HG03095 (cell line): ENCODE measurements around the gene POLDIP3.
A peak's percentile ranks its signal among the peaks of the same experiment; 100 is the strongest.
"Not testable (repeated sequence)": the region's sequence is repeated elsewhere in the genome, so short reads cannot be mapped to it uniquely, and the experiment has no call there.

ENCODE experiments used
- ATAC-seq: cut with Tn5 transposase; IDR thresholded peaks from one replicate; pipeline ENCODE4 v1.9.1; 2021; ENCODE audit warnings: moderate library complexity; ENCODE audit not compliant: unreplicated experiment

POLDIP3 gene

GRCh38 chr22:42561856-42562255, 52.8 kb downstream of the POLDIP3 start:
- ATAC-seq: no peak

- ATAC-seq: no peak
Measured at GRCh38 chr22:42560781-42561180, 53.9 kb downstream of the POLDIP3 start.

GRCh38 chr22:42560381-42560780, 54.3 kb downstream of the POLDIP3 start:
- no peak for ATAC-seq

- ATAC-seq: peak; percentile 54
Measured at GRCh38 chr22:42553475-42554361, 61.0 kb downstream of the POLDIP3 start, which contains the start of gene SERHL2. Gene SERHL2, plus strand, starts transcription at chr22:42553956. Its CDS starts 65 bp downstream, at chr22:42554021.

- ATAC-seq: not testable (repeated sequence)
Measured at GRCh38 chr22:42552294-42552647, 62.4 kb downstream of the POLDIP3 start.

GRCh38 chr22:42549331-42550060, 65.2 kb downstream of the POLDIP3 start:
- no peak for ATAC-seq

GRCh38 chr22:42548597-42549330, 65.9 kb downstream of the POLDIP3 start:
- ATAC-seq: no peak

- not testable (repeated sequence) for ATAC-seq
Measured at GRCh38 chr22:42548126-42548525, 66.6 kb downstream of the POLDIP3 start.

- no peak for ATAC-seq
Measured at GRCh38 chr22:42547562-42547961, 67.1 kb downstream of the POLDIP3 start.

GRCh38 chr22:42544686-42545085, 70.0 kb downstream of the POLDIP3 start:
- ATAC-seq: no peak

- ATAC-seq: not testable (repeated sequence)
Measured at GRCh38 chr22:42539236-42539771, 75.4 kb downstream of the POLDIP3 start.

- ATAC-seq: not testable (repeated sequence)
Measured at GRCh38 chr22:42537199-42537831, 77.4 kb downstream of the POLDIP3 start.

- not testable (repeated sequence) for ATAC-seq
Measured at GRCh38 chr22:42536634-42537033, 78.0 kb downstream of the POLDIP3 start.

GRCh38 chr22:42536166-42536565, 78.5 kb downstream of the POLDIP3 start:
- ATAC-seq: no peak

- ATAC-seq: not testable (repeated sequence)
Measured at GRCh38 chr22:42535082-42535731, 79.5 kb downstream of the POLDIP3 start.
